Gastroesophageal sphincter (tissue), 3 donors: ENCODE results near the gene OR51B2.

Experiments used
- POLR2AphosphoS5 ChIP-seq: sonication (generic); formaldehyde crosslinking; IDR thresholded peaks from one replicate; pipeline ENCODE4 v1.6.1; 2017; ENCODE audit warnings: antibody characterized with exemption
- TF ChIP-seq, protein P1 (sequence below), 4 experiments: fragments of 200-600 bp in 2 of 4; fragments of 450-650 bp in 2 of 4; sonication (generic) in 1 of 4; IDR thresholded peaks; one replicate each; pipeline ENCODE4 v1.5.1; 2017 to 2019; ENCODE audit warnings: antibody characterized with exemption in 4 of 4, mild to moderate bottlenecking in 2 of 4, moderate library complexity in 2 of 4

- TF ChIP-seq POLR2AphosphoS5, result no peak
- TF ChIP-seq, protein P1, sequence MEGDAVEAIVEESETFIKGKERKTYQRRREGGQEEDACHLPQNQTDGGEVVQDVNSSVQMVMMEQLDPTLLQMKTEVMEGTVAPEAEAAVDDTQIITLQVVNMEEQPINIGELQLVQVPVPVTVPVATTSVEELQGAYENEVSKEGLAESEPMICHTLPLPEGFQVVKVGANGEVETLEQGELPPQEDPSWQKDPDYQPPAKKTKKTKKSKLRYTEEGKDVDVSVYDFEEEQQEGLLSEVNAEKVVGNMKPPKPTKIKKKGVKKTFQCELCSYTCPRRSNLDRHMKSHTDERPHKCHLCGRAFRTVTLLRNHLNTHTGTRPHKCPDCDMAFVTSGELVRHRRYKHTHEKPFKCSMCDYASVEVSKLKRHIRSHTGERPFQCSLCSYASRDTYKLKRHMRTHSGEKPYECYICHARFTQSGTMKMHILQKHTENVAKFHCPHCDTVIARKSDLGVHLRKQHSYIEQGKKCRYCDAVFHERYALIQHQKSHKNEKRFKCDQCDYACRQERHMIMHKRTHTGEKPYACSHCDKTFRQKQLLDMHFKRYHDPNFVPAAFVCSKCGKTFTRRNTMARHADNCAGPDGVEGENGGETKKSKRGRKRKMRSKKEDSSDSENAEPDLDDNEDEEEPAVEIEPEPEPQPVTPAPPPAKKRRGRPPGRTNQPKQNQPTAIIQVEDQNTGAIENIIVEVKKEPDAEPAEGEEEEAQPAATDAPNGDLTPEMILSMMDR (IDR thresholded peaks at IDR 0.05), result no peak
Measured at GRCh38 chr11:5297721-5298323, 26.3 kb downstream of the OR51B2 start.
